Measurements from ENCODE around the gene ZDHHC11. TPM values are rescaled to one million over a fixed set of nuclear protein-coding genes. Genes with fewer than 3 reads are reported as not detected.

The ZDHHC11 gene
- total RNA-seq, 1 donor from 2014 or later: 18.7 TPM

DNA sequence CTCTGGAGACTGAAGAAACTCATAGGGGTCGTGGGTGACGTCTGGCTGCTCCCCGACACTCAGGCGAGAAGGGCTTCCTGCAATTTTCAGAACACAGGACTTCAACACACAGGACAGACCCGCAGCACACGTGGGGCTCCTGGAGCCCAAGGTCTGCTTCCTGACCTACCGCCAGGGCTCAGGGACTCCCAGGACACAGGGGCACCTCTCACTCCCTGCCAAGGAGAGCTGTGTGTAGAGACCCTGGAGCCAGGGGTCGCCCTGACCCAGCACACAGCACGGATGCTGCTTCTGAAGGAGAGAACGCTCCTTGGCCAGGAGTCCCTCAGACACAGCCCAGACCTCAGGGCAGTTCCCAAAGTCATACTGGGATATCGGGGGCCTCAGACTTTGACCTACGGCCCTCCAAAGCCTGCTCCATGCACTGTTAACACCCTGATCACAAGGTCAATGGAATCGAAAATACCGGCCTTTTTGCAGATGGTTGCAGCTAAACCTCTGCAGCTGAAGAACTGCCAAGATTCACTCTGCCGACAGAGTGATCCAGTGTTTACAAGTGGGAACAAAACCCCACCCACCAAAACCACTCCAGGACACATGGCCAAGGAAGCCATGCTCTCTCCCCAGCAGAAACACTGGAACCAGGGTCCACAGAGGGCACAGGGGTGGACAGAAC lies 13.8 kb upstream of the ZDHHC11 start:
- Histone ChIP-seq H3K27ac (replicated peaks) (no peak overlapping the region), H3K9me3 (replicated peaks) (no peaks in the 10 kb centered on the region), H3K4me1 (no peaks in the 10 kb centered on the region), H3K4me3 (no peak overlapping the region), H3K27me3 (ENCODE audit: low read depth) (no peaks in the 10 kb centered on the region), H3K36me3 (peaks cover 75% of the 10 kb centered on the region)
- intact Hi-C loops (cut with micrococcal nuclease): no loop called here
- no peak for DNase-seq
- TF ChIP-seq, protein P1, sequence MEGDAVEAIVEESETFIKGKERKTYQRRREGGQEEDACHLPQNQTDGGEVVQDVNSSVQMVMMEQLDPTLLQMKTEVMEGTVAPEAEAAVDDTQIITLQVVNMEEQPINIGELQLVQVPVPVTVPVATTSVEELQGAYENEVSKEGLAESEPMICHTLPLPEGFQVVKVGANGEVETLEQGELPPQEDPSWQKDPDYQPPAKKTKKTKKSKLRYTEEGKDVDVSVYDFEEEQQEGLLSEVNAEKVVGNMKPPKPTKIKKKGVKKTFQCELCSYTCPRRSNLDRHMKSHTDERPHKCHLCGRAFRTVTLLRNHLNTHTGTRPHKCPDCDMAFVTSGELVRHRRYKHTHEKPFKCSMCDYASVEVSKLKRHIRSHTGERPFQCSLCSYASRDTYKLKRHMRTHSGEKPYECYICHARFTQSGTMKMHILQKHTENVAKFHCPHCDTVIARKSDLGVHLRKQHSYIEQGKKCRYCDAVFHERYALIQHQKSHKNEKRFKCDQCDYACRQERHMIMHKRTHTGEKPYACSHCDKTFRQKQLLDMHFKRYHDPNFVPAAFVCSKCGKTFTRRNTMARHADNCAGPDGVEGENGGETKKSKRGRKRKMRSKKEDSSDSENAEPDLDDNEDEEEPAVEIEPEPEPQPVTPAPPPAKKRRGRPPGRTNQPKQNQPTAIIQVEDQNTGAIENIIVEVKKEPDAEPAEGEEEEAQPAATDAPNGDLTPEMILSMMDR (IDR thresholded peaks at IDR 0.05; ENCODE audit: borderline replicate concordance): no peak

DNA sequence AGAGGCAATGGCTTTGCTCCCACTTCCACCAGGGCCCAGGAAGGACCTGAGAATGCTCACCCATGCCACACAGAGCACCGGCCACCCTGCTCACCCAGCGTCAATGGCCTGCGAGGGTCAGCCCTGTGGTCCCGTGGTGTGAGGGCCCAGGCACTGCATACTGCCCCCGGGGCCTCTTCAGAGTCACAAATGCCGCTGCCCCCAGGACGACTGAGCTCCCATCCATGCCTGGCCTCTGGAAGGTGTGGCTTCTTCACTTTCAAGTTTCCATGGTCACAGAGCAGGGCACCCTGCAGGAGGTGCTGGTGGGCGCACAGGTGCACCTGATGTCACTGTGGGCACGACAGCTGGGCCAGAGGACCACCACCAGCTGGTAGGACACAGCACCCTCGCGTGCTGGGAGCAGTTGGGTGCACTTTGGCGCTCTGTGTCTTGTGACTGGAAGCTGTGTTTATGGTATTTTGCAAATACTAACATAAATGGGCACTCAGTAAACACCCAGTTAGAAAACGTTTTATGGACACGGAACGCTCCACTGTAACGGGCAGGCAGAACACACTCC lies 12.5 kb upstream of the ZDHHC11 start:
- DNase-seq: no peak
- intact Hi-C loops (cut with micrococcal nuclease): no loop called here
- Histone ChIP-seq H3K9me3 (replicated peaks) (no peaks in the 10 kb centered on the region), H3K27ac (replicated peaks) (no peak overlapping the region), H3K36me3 (peaks cover 62% of the 10 kb centered on the region), H3K4me3 (no peak overlapping the region), H3K4me1 (no peaks in the 10 kb centered on the region), H3K27me3 (ENCODE audit: low read depth) (no peaks in the 10 kb centered on the region)
- TF ChIP-seq, protein P1 (IDR thresholded peaks at IDR 0.05; ENCODE audit: borderline replicate concordance): no peak

DNA sequence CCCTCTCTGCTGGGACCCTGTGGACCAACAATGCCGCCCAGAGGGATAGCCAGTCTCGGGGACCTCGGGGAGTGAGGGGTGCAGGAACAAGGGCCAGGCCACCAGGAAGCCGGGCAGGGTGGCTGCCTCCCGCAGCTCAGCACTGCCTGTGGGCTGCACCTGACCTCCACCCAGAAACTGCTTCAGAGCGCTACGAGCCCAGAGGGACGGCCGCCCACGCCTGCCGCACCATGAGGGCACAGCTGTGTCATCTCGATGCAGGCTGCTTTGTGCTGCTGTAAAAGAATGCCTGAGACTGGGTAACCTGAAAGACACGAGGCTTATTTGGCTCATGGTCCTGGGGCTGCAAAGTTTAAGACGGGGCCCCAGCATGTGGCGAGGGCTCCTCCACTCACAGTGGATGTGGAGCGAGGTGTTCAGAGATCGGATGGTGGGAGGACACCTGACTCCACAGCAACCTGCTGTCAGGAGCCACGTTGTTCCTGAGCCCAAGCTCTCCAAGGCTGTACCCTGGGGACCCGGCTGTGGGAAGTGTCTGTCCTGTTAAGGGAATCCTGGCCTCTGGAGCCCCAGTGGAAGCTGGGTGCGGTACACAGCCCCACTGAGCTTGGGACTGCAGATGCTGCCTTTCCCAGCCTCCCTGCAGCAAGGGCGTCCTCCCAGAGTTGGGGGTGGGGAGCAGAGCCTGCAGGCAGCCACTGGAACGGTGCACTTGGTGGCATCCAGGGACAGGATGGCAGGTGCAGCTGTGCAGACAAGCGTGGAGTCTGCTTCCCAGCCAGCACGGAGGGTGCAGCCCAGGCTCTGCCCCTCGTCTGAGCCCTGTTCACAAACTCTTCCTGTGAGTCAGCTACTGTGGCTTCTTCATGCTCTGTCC lies 11.8 kb upstream of the ZDHHC11 start:
- Histone ChIP-seq H3K27ac (replicated peaks) (no peak overlapping the region), H3K4me1 (no peaks in the 10 kb centered on the region), H3K4me3 (no peak overlapping the region), H3K36me3 (peaks cover 55% of the 10 kb centered on the region), H3K9me3 (replicated peaks) (no peaks in the 10 kb centered on the region), H3K27me3 (ENCODE audit: low read depth) (no peaks in the 10 kb centered on the region)
- no peak for DNase-seq
- intact Hi-C loops (cut with micrococcal nuclease): no loop called here
- TF ChIP-seq, protein P1 (IDR thresholded peaks at IDR 0.05; ENCODE audit: borderline replicate concordance): no peak

DNA sequence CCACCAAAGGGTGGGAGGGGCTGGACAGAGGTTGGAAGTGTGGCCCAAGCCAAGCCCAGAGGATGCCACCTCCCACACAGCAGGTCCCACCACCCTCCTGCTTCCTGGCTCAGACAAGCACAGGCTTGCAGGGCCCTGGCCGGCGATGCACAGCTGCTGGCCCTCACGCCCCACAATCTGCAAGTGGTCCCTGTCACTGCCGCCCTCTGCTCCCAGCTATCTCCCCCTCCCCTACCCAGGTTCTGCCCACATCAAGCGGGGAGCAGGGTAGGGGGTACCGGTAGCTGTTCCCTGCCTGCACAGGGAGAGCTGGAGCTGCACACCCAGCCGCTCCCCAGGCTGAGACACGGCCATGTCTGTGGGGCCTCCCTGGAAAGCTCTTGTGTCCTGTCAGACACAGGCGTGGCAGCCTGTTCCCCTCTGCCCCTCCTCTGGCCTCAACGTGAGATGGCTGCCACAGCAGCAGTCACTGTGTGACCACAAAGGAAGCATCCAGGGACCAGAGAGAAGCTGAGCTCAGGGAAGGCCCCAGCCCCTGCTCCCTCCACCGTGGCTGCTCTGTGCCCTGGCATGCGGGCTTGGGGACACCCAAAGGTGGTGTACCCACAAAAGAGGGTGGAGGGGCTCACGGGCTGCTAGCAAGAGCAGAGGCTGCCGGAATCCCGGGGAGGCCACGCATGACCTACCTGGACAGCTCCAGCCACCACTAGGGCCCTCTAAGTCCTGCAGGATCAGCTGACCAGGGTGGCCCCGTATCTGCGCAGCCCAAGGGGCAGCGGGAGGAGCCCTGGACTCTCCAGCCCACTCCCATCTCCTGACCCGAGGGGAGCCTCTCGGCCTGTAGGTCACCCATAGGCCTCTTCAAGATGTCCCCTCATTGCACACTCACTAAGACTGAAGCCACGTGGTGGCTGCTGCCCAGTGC lies 10.9 kb upstream of the ZDHHC11 start:
- Histone ChIP-seq H3K4me1 (no peaks in the 10 kb centered on the region), H3K27ac (replicated peaks) (no peak overlapping the region), H3K36me3 (peaks cover 46% of the 10 kb centered on the region), H3K4me3 (no peak overlapping the region), H3K27me3 (ENCODE audit: low read depth) (no peaks in the 10 kb centered on the region), H3K9me3 (replicated peaks) (no peaks in the 10 kb centered on the region)
- intact Hi-C loops (cut with micrococcal nuclease): no loop called here
- TF ChIP-seq, protein P1 (IDR thresholded peaks at IDR 0.05; ENCODE audit: borderline replicate concordance): no peak
- DNase-seq: no peak
